Measurements from ENCODE around the gene PLVAP.

The PLVAP gene

DNA sequence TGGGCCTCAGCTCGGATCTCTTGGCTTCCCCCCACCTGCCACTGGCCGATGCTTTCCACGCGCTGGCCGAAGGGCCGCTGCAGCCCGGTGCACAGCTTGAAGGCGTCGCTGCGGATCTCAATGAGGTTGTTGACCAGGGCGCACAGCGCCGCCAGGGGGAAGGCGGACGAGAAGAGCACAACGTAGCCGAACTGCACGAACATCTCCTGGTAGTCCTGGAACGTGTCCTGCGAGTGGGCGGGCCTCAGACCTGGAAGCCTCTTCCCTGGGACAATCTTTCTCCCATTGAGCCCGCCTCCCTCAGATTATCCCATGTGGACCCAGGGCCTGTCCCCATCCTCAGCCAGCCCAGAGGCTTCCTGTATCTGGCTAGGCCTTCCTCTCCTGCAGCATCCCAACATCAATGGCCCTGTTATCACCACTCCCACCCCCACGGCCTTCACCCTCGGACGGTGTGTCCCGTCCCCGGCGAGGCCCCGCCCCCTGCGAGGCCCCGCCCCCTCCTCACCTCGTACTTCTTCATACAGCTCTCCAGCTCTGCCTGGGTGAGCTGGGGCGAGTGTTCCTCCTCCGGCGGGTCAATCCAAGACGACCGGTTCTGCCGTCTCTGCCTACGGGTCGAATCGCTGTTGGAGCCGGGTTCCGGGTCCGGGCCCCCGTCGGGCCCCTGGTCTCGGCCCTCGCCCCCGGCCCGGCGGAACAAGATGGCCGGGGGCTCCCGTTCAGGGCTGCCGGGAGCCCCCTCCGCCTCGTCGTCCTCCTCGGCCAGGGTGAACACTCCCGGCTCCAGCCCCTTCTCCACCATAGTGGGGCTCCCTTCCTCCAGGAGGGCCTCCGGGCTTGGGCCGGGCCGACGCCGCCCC, 49.3 kb downstream of the PLVAP start:
- Histone ChIP-seq H3K9me3 (ENCODE audit: control insufficient read depth, low read length) (no peaks in the 10 kb centered on the region), H3K27me3 (replicated peaks; ENCODE audit: control insufficient read depth, insufficient read depth, low read length, poor library complexity, severe bottlenecking) (no peaks in the 10 kb centered on the region), H3K36me3 (ENCODE audit: control insufficient read depth, insufficient read depth, low read length) (no peaks in the 10 kb centered on the region), H3K27ac (ENCODE audit: insufficient read depth, low read length, poor library complexity, severe bottlenecking) (peak overlapping the region; percentile 68), H3K4me1 (ENCODE audit: control insufficient read depth, insufficient read depth, low read length, poor library complexity, severe bottlenecking) (peaks cover 15% of the 10 kb centered on the region), H3K4me3 (ENCODE audit: insufficient read depth, low read depth, low read length, poor library complexity, severe bottlenecking) (peak overlapping the region; percentile 65)
- peak; percentile 41 to 52 (median 43) for DNase-seq

- H3K27me3 ChIP-seq (replicated peaks; ENCODE audit: control insufficient read depth, insufficient read depth, low read length, poor library complexity, severe bottlenecking) = no peaks in the 10 kb centered on the region
- no peak overlapping the region for H3K27ac ChIP-seq (ENCODE audit: insufficient read depth, low read length, poor library complexity, severe bottlenecking)
- DNase-seq = no peak
- H3K4me1 ChIP-seq (ENCODE audit: control insufficient read depth, insufficient read depth, low read length, poor library complexity, severe bottlenecking) = peaks cover 15% of the 10 kb centered on the region
- no peaks in the 10 kb centered on the region for H3K36me3 ChIP-seq (ENCODE audit: control insufficient read depth, insufficient read depth, low read length)
- H3K4me3 ChIP-seq (ENCODE audit: insufficient read depth, low read depth, low read length, poor library complexity, severe bottlenecking) = no peak overlapping the region
- H3K9me3 ChIP-seq (ENCODE audit: control insufficient read depth, low read length) = no peaks in the 10 kb centered on the region
These were observed 50.0 kb downstream of the PLVAP start for GRCh38 chr19:17327068-17327653.

GRCh38 chr19:17326595-17326966, 50.6 kb downstream of the PLVAP start:
- Histone ChIP-seq H3K27me3 (replicated peaks; ENCODE audit: control insufficient read depth, insufficient read depth, low read length, poor library complexity, severe bottlenecking) (no peaks in the 10 kb centered on the region), H3K27ac (ENCODE audit: insufficient read depth, low read length, poor library complexity, severe bottlenecking) (no peak overlapping the region), H3K4me3 (ENCODE audit: insufficient read depth, low read depth, low read length, poor library complexity, severe bottlenecking) (no peak overlapping the region), H3K9me3 (ENCODE audit: control insufficient read depth, low read length) (no peaks in the 10 kb centered on the region), H3K4me1 (ENCODE audit: control insufficient read depth, insufficient read depth, low read length, poor library complexity, severe bottlenecking) (peaks cover 15% of the 10 kb centered on the region), H3K36me3 (ENCODE audit: control insufficient read depth, insufficient read depth, low read length) (no peaks in the 10 kb centered on the region)
- DNase-seq = no peak

DNA sequence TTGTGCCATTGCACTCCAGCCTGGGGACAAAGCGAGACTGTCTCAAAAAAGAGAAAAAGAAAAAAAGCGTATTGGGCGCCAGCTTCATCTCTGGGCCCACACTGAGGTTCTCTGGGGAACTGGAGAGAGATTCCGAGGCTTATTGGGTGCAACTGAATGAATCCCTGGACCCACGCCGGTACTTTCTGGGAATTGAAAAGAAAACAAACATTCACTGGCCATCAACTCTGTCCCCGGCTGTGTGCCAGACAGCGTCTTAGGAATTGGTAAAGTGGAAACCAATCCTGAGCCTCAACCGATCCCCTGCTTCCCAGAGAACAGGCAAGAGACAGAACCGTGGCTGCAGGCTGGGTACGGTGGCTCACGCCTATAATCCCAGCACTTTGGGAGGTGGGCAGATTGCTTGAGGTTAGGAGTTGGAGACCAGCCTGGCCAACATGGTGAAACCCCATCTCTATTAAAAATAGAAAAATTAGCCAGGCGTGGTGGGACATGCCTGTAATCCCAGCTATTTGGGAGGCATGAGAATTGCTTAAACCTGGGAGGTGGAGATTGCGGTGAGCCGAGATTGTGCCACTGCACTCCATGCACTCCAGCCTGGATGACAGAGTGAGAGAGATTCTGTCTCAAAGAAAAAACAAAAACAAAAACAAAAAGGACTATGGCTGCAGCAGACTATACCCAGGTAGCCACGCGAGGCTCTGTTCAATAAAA, 51.1 kb downstream of the PLVAP start:
- H3K9me3 ChIP-seq (ENCODE audit: control insufficient read depth, low read length) = no peaks in the 10 kb centered on the region
- peaks cover 15% of the 10 kb centered on the region for H3K4me1 ChIP-seq (ENCODE audit: control insufficient read depth, insufficient read depth, low read length, poor library complexity, severe bottlenecking)
- H3K27me3 ChIP-seq (replicated peaks; ENCODE audit: control insufficient read depth, insufficient read depth, low read length, poor library complexity, severe bottlenecking) = no peaks in the 10 kb centered on the region
- H3K36me3 ChIP-seq (ENCODE audit: control insufficient read depth, insufficient read depth, low read length) = no peaks in the 10 kb centered on the region
- no peak for DNase-seq
- H3K27ac ChIP-seq (ENCODE audit: insufficient read depth, low read length, poor library complexity, severe bottlenecking) = no peak overlapping the region
- no peak overlapping the region for H3K4me3 ChIP-seq (ENCODE audit: insufficient read depth, low read depth, low read length, poor library complexity, severe bottlenecking)

DNA sequence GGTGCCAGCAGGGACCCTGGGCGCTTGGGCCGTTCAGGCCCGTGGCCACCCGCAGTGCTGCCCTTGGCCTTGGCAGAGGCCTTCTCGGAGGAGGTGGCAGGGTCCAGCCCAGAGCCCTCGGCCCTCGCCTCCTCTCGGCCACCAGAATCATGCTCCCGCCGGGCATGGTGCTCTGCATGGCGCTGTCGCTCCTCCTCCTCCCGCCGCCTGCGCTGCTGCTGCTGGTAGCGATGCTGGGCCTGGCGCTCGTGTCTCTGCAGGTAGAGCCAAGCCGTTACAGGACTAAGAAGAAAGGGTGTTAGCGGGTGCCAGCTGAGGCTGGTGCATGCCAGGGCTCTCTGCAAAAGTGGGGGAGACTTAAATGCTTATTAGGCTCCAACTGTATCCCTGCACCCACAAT, 52.0 kb downstream of the PLVAP start:
- no peaks in the 10 kb centered on the region for H3K27me3 ChIP-seq (replicated peaks; ENCODE audit: control insufficient read depth, insufficient read depth, low read length, poor library complexity, severe bottlenecking)
- peaks cover 15% of the 10 kb centered on the region for H3K4me1 ChIP-seq (ENCODE audit: control insufficient read depth, insufficient read depth, low read length, poor library complexity, severe bottlenecking)
- no peak overlapping the region for H3K4me3 ChIP-seq (ENCODE audit: insufficient read depth, low read depth, low read length, poor library complexity, severe bottlenecking)
- H3K36me3 ChIP-seq (ENCODE audit: control insufficient read depth, insufficient read depth, low read length) = peaks cover 9% of the 10 kb centered on the region
- H3K27ac ChIP-seq (ENCODE audit: insufficient read depth, low read length, poor library complexity, severe bottlenecking) = no peak overlapping the region
- no peak for DNase-seq
- no peaks in the 10 kb centered on the region for H3K9me3 ChIP-seq (ENCODE audit: control insufficient read depth, low read length)

DNA sequence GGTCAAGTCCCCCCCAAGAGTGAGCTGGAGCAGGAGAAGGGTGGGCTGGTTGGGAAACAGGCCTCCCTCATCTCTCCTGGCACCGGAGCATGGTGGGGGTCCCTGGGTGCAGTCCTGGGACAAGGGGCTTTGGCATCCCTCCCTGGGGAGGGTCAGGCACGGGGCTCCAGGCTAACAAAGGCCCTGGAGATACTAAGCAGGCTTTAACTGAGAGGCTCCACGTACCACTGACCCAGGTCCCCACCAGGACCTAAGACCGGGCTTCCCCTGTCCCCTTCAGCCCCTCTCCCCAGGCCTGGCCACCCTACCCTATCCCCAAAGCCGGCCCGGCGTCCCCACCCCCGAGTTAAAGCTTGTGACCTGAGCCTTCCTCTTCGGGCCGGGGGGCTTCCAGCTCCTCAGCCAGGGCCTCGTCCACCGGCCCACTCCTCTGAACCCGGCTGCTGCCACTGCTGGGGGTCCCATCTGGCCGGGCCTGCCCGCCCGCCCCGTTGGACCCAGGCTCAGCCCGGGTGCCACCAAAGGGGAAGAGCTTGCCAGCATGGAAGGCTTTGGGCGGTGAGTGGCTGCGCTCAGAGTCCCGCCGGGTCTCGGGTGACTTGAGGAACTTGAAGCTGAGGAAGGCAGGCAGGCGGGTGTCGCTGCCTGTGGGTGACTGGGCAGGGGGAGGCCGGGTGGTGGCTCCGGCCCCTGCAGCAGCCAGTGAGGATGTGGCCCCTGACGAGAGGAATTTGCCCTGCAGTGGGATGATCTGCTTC, 52.6 kb downstream of the PLVAP start:
- no peak overlapping the region for H3K27ac ChIP-seq (ENCODE audit: insufficient read depth, low read length, poor library complexity, severe bottlenecking)
- H3K36me3 ChIP-seq (ENCODE audit: control insufficient read depth, insufficient read depth, low read length) = peaks cover 15% of the 10 kb centered on the region
- peaks cover 14% of the 10 kb centered on the region for H3K4me1 ChIP-seq (ENCODE audit: control insufficient read depth, insufficient read depth, low read length, poor library complexity, severe bottlenecking)

DNA sequence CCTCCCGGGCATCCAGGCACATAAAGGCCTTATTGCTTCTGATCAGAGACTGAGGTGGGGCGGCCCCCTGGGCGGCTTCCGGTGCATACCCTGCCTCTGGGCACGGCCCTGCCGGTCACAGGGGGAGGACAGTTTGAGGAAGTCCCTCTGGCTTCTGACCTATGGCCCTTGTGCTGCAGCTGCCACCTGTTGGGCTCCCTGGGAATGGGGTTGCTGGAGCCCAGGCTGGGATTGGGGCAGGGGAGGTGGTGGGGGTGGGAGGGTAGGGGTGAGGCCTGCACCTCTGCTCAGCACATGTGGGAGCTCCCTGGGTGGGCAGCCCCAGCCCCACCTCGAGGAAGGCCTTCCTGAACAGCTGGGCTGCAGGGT, 53.2 kb downstream of the PLVAP start:
- H3K4me1 ChIP-seq (ENCODE audit: control insufficient read depth, insufficient read depth, low read length, poor library complexity, severe bottlenecking) = peaks cover 9% of the 10 kb centered on the region
- H3K36me3 ChIP-seq (ENCODE audit: control insufficient read depth, insufficient read depth, low read length) = peaks cover 21% of the 10 kb centered on the region
- no peaks in the 10 kb centered on the region for H3K27me3 ChIP-seq (replicated peaks; ENCODE audit: control insufficient read depth, insufficient read depth, low read length, poor library complexity, severe bottlenecking)
- no peaks in the 10 kb centered on the region for H3K9me3 ChIP-seq (ENCODE audit: control insufficient read depth, low read length)
- no peak overlapping the region for H3K4me3 ChIP-seq (ENCODE audit: insufficient read depth, low read depth, low read length, poor library complexity, severe bottlenecking)
- no peak for DNase-seq
- H3K27ac ChIP-seq (ENCODE audit: insufficient read depth, low read length, poor library complexity, severe bottlenecking) = no peak overlapping the region

More for the DNA sequence above, 52.6 kb downstream of the PLVAP start:
- no peaks in the 10 kb centered on the region for H3K27me3 ChIP-seq (replicated peaks; ENCODE audit: control insufficient read depth, insufficient read depth, low read length, poor library complexity, severe bottlenecking)
- H3K9me3 ChIP-seq (ENCODE audit: control insufficient read depth, low read length) = no peaks in the 10 kb centered on the region
- DNase-seq = no peak
- H3K4me3 ChIP-seq (ENCODE audit: insufficient read depth, low read depth, low read length, poor library complexity, severe bottlenecking) = no peak overlapping the region

DNA sequence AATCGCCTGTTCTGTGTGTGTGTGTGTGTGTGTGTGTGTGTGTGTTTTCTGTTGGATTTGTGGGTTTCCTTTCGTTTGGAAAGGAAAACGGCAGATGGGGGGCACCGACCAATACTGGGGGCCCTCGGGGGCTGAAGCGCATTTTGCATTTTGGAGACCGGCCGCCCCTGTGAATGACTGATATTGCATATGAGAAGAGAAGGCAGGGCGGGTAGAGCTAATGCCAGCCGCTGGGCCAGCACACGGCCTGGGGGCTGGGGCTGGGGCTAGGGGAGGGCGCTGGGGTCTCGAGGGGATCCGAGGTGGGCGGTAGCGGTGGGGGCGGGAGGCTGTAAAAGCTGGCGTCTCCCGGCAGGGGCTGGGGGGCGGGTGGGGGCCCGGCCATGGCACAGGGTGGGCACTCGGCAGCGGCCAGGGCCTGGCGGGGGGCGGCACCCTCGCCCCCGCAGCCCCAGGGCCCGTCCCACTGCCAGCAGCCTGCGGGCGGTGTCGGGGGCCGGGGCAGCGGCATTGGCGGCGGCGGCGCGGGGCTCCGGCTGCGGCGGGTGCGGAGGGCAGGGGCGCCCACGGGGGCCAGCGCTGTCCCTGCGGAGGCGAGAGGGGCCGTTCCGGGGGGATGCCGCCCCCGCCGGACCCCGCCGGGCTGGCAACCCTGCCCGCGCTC, 53.7 kb downstream of the PLVAP start:
- Histone ChIP-seq H3K27me3 (replicated peaks; ENCODE audit: control insufficient read depth, insufficient read depth, low read length, poor library complexity, severe bottlenecking) (no peaks in the 10 kb centered on the region), H3K9me3 (ENCODE audit: control insufficient read depth, low read length) (no peaks in the 10 kb centered on the region), H3K4me1 (ENCODE audit: control insufficient read depth, insufficient read depth, low read length, poor library complexity, severe bottlenecking) (peaks cover 6% of the 10 kb centered on the region), H3K4me3 (ENCODE audit: insufficient read depth, low read depth, low read length, poor library complexity, severe bottlenecking) (no peak overlapping the region), H3K36me3 (ENCODE audit: control insufficient read depth, insufficient read depth, low read length) (peaks cover 24% of the 10 kb centered on the region), H3K27ac (ENCODE audit: insufficient read depth, low read length, poor library complexity, severe bottlenecking) (no peak overlapping the region)
- DNase-seq = no peak

DNA sequence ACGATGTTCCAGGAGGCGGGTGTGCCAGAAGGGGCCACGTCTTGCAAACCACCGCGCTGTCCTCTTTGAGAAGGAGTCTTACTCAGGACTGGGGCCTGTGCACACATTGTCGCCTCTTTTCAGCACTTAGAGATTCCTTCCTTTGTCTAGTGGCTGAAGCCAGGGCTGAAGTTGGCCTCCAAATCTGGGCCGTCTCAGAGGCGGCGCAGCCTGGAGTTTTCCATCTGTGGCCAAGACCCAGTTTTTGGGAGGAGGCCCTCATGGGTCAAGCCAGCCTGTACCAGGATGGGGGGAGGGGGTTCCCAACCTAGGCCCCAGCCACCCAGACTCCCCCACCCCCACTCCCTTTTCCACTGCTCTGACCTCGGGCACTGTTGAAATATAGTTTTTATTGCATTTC, 54.3 kb downstream of the PLVAP start:
- no peak overlapping the region for H3K4me3 ChIP-seq (ENCODE audit: insufficient read depth, low read depth, low read length, poor library complexity, severe bottlenecking)
- DNase-seq = no peak
- no peaks in the 10 kb centered on the region for H3K27me3 ChIP-seq (replicated peaks; ENCODE audit: control insufficient read depth, insufficient read depth, low read length, poor library complexity, severe bottlenecking)
- peaks cover 3% of the 10 kb centered on the region for H3K4me1 ChIP-seq (ENCODE audit: control insufficient read depth, insufficient read depth, low read length, poor library complexity, severe bottlenecking)
- H3K36me3 ChIP-seq (ENCODE audit: control insufficient read depth, insufficient read depth, low read length) = peaks cover 24% of the 10 kb centered on the region
- H3K27ac ChIP-seq (ENCODE audit: insufficient read depth, low read length, poor library complexity, severe bottlenecking) = no peak overlapping the region
- H3K9me3 ChIP-seq (ENCODE audit: control insufficient read depth, low read length) = no peaks in the 10 kb centered on the region
